ENCODE data around the gene TMPRSS11F.
"Not testable (repeated sequence)": the region's sequence is repeated elsewhere in the genome, so short reads cannot be mapped to it uniquely, and the experiment has no call there.

The TMPRSS11F gene

GRCh38 chr4:68129793-68130192, at the start of gene TMPRSS11F:
TMPRSS11F (minus strand) TSS chr4:68129869; CDS start chr4:68129820, 49 bp downstream.
- no peak for DNase-seq

- no peak for DNase-seq
These were observed 47.2 kb upstream of the TMPRSS11F start for GRCh38 chr4:68176904-68177303.

- DNase-seq, result no peak
These were observed 46.8 kb upstream of the TMPRSS11F start for GRCh38 chr4:68176500-68176899.

- DNase-seq, result peak; percentile 33
These were observed 46.0 kb upstream of the TMPRSS11F start for GRCh38 chr4:68175562-68176155.

- not testable (repeated sequence) for DNase-seq
These were observed 44.7 kb upstream of the TMPRSS11F start for GRCh38 chr4:68174389-68174788.

- not testable (repeated sequence) for DNase-seq
These were observed 42.5 kb upstream of the TMPRSS11F start for GRCh38 chr4:68172147-68172546.

GRCh38 chr4:68167706-68168105, 38.0 kb upstream of the TMPRSS11F start:
- DNase-seq, result no peak

- no peak for DNase-seq
These were observed 37.5 kb upstream of the TMPRSS11F start for GRCh38 chr4:68167166-68167565.

GRCh38 chr4:68163754-68164153, 34.1 kb upstream of the TMPRSS11F start:
- DNase-seq, result no peak

- no peak for DNase-seq
These were observed 32.5 kb upstream of the TMPRSS11F start for GRCh38 chr4:68162196-68162595.

- no peak for DNase-seq
These were observed 22.7 kb upstream of the TMPRSS11F start for GRCh38 chr4:68152411-68152810.

- DNase-seq, result no peak
These were observed 19.4 kb upstream of the TMPRSS11F start for GRCh38 chr4:68148800-68149685.

GRCh38 chr4:68147079-68147478, 17.4 kb upstream of the TMPRSS11F start:
- no peak for DNase-seq

GRCh38 chr4:68145261-68145660, 15.6 kb upstream of the TMPRSS11F start:
- no peak for DNase-seq

GRCh38 chr4:68141852-68142251, 12.2 kb upstream of the TMPRSS11F start:
- DNase-seq, result no peak

GRCh38 chr4:68132342-68132741, 2.7 kb upstream of the TMPRSS11F start:
- no peak for DNase-seq

- no peak for DNase-seq
These were observed 5.4 kb downstream of the TMPRSS11F start for GRCh38 chr4:68124262-68124661.

GRCh38 chr4:68123525-68123924, 6.1 kb downstream of the TMPRSS11F start:
- DNase-seq, result no peak

- no peak for DNase-seq
These were observed 9.7 kb downstream of the TMPRSS11F start for GRCh38 chr4:68119921-68120320.

- no peak for DNase-seq
These were observed 19.2 kb downstream of the TMPRSS11F start for GRCh38 chr4:68110441-68110840.

- DNase-seq, result no peak
These were observed 19.8 kb downstream of the TMPRSS11F start for GRCh38 chr4:68109868-68110267.

GRCh38 chr4:68082758-68083157, 46.9 kb downstream of the TMPRSS11F start:
- no peak for DNase-seq

- DNase-seq, result no peak
These were observed 49.7 kb downstream of the TMPRSS11F start for GRCh38 chr4:68079928-68080327.

GRCh38 chr4:68077737-68078136, 51.9 kb downstream of the TMPRSS11F start:
- no peak for DNase-seq
